ENCODE results near the gene THSD7A.

DNA sequence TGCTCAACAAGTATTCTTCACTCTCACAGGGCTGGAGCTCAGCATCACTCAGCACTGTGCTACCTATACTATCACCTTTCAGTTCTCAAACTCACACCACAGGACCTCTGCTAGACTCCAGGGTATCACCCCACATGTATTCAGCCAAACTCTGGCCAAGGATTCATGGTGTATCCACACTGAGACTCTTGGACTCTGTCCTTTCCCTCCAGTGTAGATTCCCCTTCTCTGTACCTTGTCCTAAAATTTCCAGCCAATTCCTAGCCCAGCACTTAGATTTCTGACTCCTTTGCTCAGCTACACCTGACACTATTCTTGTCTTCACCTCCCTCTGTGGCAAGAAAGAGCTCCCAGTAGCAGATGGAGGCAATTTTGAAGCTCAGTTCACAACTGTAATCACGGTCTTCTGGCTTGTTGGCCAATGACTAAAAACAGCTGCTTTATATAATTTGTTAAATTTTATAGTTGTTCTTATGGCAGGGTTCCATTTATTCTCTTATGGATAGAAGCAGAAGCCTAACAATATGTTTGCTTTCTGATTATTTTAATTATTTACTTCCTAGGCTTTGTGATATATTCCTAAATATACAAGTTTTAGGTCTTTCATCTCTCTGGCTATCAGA, 258.8 kb downstream of the THSD7A start:
- TF ChIP-seq, protein P1, sequence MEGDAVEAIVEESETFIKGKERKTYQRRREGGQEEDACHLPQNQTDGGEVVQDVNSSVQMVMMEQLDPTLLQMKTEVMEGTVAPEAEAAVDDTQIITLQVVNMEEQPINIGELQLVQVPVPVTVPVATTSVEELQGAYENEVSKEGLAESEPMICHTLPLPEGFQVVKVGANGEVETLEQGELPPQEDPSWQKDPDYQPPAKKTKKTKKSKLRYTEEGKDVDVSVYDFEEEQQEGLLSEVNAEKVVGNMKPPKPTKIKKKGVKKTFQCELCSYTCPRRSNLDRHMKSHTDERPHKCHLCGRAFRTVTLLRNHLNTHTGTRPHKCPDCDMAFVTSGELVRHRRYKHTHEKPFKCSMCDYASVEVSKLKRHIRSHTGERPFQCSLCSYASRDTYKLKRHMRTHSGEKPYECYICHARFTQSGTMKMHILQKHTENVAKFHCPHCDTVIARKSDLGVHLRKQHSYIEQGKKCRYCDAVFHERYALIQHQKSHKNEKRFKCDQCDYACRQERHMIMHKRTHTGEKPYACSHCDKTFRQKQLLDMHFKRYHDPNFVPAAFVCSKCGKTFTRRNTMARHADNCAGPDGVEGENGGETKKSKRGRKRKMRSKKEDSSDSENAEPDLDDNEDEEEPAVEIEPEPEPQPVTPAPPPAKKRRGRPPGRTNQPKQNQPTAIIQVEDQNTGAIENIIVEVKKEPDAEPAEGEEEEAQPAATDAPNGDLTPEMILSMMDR (IDR thresholded peaks at IDR 0.05; ENCODE audit: poor library complexity): no peak
- no peak for TF ChIP-seq EZH2 (IDR thresholded peaks at IDR 0.05; ENCODE audit: borderline replicate concordance)

Measured in hepatocyte (in vitro differentiated cells).